ENCODE measurements around the gene FEZ2. TPM values are rescaled to one million over a fixed set of nuclear protein-coding genes. Genes with fewer than 3 reads are reported as not detected.

The FEZ2 gene
- total RNA-seq, 1 donor from 2014 or later = 70.7 TPM

DNA sequence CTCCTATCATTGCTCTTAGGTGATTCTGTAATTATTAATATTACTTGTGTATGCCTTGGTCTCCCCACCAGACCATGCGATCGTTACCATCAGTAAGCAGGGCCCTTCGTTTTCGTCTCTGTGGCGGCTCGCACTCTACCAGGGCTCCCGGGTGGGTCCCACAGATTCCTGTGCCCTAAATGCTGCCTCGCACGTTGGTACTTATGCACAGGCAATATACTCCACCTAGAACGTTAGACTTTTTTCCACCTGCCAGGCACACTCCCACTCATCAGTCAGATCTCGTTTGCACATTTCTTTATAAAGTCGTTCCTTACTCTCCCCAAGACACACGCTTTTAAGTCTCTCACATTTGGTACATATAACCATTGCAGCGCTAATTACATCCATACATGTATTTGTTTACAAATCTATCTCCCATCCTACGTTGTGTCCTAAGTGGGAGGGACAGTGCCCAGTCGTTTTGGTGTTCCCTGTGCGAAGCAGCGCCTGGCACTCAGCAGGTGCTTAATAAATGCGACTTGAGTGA, 901 bp downstream of the FEZ2 start:
- no peaks in the 10 kb centered on the region for H3K9me3 Mint-ChIP-seq
- Histone ChIP-seq H3K36me3 (no peaks in the 10 kb centered on the region), H3K9ac (peak overlapping the region; percentile 3), H3K4me3 (peak overlapping the region; percentile 96), H2AFZ (replicated peaks) (peak overlapping the region; percentile 86), H3K4me2 (peak overlapping the region; percentile 88), H3K27me3 (peaks cover 8% of the 10 kb centered on the region), H3K27ac (peak overlapping the region; percentile 99), H4K20me1 (ENCODE audit: low read depth) (peaks cover 21% of the 10 kb centered on the region), H3K9me3 (ENCODE audit: low read depth) (no peaks in the 10 kb centered on the region), H3K4me1 (peaks cover 11% of the 10 kb centered on the region), H3F3A (ENCODE audit: low read depth) (peaks cover 16% of the 10 kb centered on the region), H3K79me2 (ENCODE audit: low read depth) (peaks cover 44% of the 10 kb centered on the region)
- DNase-seq (ENCODE audit: low spot score) = peak; percentile 5
- peak overlapping the region; percentile 48 for H3K27ac Mint-ChIP-seq
- peaks cover 19% of the 10 kb centered on the region for H3K4me1 Mint-ChIP-seq
- peaks cover 23% of the 10 kb centered on the region for H3K36me3 Mint-ChIP-seq
- peak overlapping the region; percentile 95 for H3K4me3 Mint-ChIP-seq
- TF ChIP-seq, protein P1, sequence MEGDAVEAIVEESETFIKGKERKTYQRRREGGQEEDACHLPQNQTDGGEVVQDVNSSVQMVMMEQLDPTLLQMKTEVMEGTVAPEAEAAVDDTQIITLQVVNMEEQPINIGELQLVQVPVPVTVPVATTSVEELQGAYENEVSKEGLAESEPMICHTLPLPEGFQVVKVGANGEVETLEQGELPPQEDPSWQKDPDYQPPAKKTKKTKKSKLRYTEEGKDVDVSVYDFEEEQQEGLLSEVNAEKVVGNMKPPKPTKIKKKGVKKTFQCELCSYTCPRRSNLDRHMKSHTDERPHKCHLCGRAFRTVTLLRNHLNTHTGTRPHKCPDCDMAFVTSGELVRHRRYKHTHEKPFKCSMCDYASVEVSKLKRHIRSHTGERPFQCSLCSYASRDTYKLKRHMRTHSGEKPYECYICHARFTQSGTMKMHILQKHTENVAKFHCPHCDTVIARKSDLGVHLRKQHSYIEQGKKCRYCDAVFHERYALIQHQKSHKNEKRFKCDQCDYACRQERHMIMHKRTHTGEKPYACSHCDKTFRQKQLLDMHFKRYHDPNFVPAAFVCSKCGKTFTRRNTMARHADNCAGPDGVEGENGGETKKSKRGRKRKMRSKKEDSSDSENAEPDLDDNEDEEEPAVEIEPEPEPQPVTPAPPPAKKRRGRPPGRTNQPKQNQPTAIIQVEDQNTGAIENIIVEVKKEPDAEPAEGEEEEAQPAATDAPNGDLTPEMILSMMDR (IDR thresholded peaks at IDR 0.05) = no peak
- no peak for TF ChIP-seq EZH2phosphoT487 (IDR thresholded peaks at IDR 0.05)
- TF ChIP-seq EZH2 (IDR thresholded peaks at IDR 0.05) = no peak
- no peaks in the 10 kb centered on the region for H3K27me3 Mint-ChIP-seq (ENCODE audit: insufficient read depth, low read depth)

DNA sequence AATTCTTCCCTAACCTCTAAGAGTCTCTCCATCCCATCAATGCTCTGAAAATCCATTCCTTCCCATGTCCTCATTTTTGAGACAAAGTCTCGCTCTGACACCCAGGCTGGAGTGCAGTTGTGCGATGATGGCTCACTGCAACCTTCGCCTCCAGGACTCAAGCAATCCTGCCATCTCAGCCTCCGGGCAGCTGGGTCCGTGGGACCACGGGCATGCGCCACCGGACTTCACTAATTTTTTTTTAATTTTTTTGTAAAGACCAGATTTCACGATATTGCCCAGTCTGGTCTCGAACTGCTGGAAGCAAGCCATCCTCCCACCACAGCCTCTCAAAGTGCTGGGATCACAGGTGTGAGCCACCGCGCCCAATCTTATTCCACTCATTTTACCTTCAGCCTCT, 1.6 kb downstream of the FEZ2 start:
- peaks cover 46% of the 10 kb centered on the region for H3K79me2 ChIP-seq (ENCODE audit: low read depth)
- DNase-seq (ENCODE audit: low spot score) = no peak

DNA sequence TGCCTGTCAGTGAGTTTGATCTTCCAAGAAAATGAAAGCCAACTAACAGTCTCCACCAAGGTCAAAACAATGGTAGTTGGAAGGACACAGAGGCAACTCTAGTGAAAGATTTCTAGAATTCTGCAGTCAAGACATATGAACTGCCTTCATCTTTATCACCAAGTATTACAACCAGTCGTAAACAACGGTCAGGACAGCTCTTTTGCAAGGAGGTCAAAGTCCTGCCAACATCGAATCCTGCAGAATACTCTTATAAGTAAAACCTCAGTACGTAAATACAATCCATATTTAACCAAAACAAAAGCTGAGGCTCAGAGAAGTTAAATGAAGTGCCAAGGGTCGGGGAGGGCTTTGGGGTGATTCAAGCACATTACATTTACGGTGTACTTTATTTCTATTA, 3.1 kb downstream of the FEZ2 start:
- Histone ChIP-seq H3K27me3 (peaks cover 8% of the 10 kb centered on the region), H2AFZ (replicated peaks) (no peak overlapping the region), H3K4me2 (no peak overlapping the region), H3K9ac (no peak overlapping the region), H3F3A (ENCODE audit: low read depth) (peaks cover 16% of the 10 kb centered on the region), H3K4me1 (peaks cover 11% of the 10 kb centered on the region), H3K27ac (no peak overlapping the region), H3K36me3 (no peaks in the 10 kb centered on the region), H4K20me1 (ENCODE audit: low read depth) (peaks cover 30% of the 10 kb centered on the region), H3K9me3 (ENCODE audit: low read depth) (no peaks in the 10 kb centered on the region), H3K79me2 (ENCODE audit: low read depth) (peaks cover 53% of the 10 kb centered on the region), H3K4me3 (no peak overlapping the region)
- H3K9me3 Mint-ChIP-seq = no peaks in the 10 kb centered on the region
- no peak for DNase-seq (ENCODE audit: low spot score)
- H3K27me3 Mint-ChIP-seq (ENCODE audit: insufficient read depth, low read depth) = no peaks in the 10 kb centered on the region
- peaks cover 26% of the 10 kb centered on the region for H3K36me3 Mint-ChIP-seq
- peaks cover 21% of the 10 kb centered on the region for H3K4me1 Mint-ChIP-seq
- H3K4me3 Mint-ChIP-seq = no peak overlapping the region
- TF ChIP-seq EZH2 (IDR thresholded peaks at IDR 0.05) (no peak), EZH2phosphoT487 (IDR thresholded peaks at IDR 0.05) (no peak)
- TF ChIP-seq, protein P1 (IDR thresholded peaks at IDR 0.05) = no peak
- no peak overlapping the region for H3K27ac Mint-ChIP-seq

More for the DNA sequence above, 1.6 kb downstream of the FEZ2 start:
- peaks cover 11% of the 10 kb centered on the region for H3K4me1 ChIP-seq
- no peaks in the 10 kb centered on the region for H3K36me3 ChIP-seq
- H3K27me3 ChIP-seq = peaks cover 8% of the 10 kb centered on the region
- H3F3A ChIP-seq (ENCODE audit: low read depth) = peaks cover 16% of the 10 kb centered on the region
- H3K27ac ChIP-seq = no peak overlapping the region
- peaks cover 23% of the 10 kb centered on the region for H4K20me1 ChIP-seq (ENCODE audit: low read depth)
- TF ChIP-seq EZH2 (IDR thresholded peaks at IDR 0.05) (no peak), EZH2phosphoT487 (IDR thresholded peaks at IDR 0.05) (no peak)
- TF ChIP-seq, protein P1 (IDR thresholded peaks at IDR 0.05) = no peak
- H3K9me3 ChIP-seq (ENCODE audit: low read depth) = no peaks in the 10 kb centered on the region
- H3K9ac ChIP-seq = no peak overlapping the region
- H3K4me3 Mint-ChIP-seq = peak overlapping the region; percentile 95
- no peaks in the 10 kb centered on the region for H3K27me3 Mint-ChIP-seq (ENCODE audit: insufficient read depth, low read depth)
- H3K4me1 Mint-ChIP-seq = peaks cover 19% of the 10 kb centered on the region
- peak overlapping the region; percentile 88 for H3K4me2 ChIP-seq
- H3K36me3 Mint-ChIP-seq = peaks cover 23% of the 10 kb centered on the region
- H3K9me3 Mint-ChIP-seq = no peaks in the 10 kb centered on the region
- H3K4me3 ChIP-seq = peak overlapping the region; percentile 96
- no peak overlapping the region for H3K27ac Mint-ChIP-seq
- no peak overlapping the region for H2AFZ ChIP-seq (replicated peaks)

Data from neural progenitor cell (in vitro differentiated cells).